GM13977 (cell line): Measurements from ENCODE around the gene CADM2.

ENCODE experiments used
- DNase-seq: peaks from one replicate; pipeline ENCODE4 v3.0.0; 2012; ENCODE audit warnings: low spot score
- in situ Hi-C: fragments of 300-500 bp; cut with MboI; formaldehyde crosslinking; loops from one replicate; pipeline ENCODE4 v1.12.0; 2022; ENCODE audit warnings: low sequenced_read_pairs, low pct_unique_long_range_greater_than_20kb, mixed read lengths, inconsistent platforms; ENCODE audit not compliant: unreplicated experiment
- TF ChIP-seq, protein P1 (sequence below): IDR thresholded peaks from 2 replicates; pipeline ENCODE4 v1.5.1; 2012; ENCODE audit warnings: mild to moderate bottlenecking, control low read depth; ENCODE audit not compliant: insufficient read depth; ENCODE audit errors: extremely low read depth, missing control alignments

CADM2 gene

DNA sequence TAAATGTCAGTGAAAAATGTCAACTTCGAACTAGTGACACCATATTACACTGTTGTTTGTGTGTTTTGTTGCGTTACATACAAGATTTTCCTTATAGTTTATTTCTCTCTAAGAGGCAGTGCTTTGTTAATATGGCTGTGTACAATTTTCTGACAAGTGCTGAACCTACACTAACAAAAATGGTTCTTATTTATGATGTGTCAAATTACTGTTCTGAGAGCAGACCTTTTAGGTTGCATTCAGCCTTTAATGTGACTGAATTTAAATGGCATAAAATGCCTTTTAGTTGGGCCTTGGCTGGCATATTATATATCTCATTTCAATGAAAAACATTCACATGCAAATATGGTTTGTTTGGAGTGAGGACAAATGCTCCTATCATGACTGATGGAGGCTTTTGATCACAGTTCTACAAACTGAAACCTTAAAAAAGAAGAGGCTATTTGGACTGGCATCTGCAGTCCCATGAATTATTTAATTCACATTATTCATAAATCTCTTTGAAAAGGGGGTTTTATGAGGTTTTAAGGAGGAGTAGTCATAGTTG is 750.6 kb downstream of the CADM2 start:
- TF ChIP-seq, protein P1, sequence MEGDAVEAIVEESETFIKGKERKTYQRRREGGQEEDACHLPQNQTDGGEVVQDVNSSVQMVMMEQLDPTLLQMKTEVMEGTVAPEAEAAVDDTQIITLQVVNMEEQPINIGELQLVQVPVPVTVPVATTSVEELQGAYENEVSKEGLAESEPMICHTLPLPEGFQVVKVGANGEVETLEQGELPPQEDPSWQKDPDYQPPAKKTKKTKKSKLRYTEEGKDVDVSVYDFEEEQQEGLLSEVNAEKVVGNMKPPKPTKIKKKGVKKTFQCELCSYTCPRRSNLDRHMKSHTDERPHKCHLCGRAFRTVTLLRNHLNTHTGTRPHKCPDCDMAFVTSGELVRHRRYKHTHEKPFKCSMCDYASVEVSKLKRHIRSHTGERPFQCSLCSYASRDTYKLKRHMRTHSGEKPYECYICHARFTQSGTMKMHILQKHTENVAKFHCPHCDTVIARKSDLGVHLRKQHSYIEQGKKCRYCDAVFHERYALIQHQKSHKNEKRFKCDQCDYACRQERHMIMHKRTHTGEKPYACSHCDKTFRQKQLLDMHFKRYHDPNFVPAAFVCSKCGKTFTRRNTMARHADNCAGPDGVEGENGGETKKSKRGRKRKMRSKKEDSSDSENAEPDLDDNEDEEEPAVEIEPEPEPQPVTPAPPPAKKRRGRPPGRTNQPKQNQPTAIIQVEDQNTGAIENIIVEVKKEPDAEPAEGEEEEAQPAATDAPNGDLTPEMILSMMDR: no peak
- DNase-seq: no peak
- in situ Hi-C loops: no loop called here

DNA sequence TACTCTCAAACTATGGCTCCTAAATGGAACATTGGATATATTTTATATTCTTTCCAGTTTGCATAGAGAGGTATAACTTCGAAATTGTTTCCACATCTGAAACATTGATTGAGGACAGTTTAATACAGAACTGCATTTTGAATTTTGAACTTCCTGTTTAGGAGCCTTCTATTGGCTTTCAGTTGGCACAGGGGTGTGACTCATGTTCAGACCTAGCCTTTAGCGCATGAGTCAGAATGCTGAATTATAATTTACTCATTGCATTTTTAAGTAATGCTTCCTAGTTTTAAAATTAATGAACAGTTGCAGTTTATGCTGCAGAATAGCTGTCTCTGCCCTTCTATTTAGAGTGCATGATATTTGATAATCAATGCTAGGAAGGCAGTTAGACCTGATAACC is 751.7 kb downstream of the CADM2 start:
- DNase-seq: no peak
- in situ Hi-C loops: no loop called here
- TF ChIP-seq, protein P1: no peak

DNA sequence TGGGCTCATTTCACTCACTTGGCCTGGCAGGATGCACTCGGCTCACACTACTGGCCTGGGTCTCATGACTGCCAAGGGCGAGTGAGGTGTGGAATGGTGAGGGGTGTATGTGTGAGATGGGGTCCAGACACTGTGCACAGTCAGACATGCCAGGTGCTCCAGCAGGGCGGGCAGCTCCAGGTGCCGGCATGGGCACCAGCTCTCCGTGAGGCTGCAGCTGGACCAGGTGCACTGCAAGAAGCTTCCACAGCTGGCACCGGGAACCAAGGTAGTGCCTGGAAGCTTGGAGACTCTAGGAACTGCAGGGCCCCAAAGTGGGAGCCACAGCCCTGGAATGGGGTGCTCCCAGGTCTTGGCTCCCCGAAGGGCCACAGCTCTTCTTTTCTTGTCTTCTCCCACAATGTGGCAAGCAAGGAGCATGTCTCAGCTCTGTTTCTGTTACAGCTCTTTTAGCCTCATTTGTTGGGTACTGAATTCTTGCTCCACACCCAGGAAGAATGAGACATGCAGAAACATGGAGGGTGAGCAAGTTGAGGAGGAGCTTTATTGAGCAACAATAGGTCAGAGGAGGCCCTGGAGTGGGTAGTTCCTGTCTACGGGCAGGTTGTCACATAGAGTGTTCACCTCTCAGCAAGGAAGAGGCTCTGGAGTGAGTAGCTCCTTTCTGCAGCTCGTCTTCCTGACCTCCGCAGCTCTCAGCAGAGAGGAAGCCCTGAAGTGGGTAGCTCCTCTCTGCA is 762.8 kb downstream of the CADM2 start:
- in situ Hi-C loops: no loop called here
- DNase-seq: no peak
- TF ChIP-seq, protein P1: no peak

DNA sequence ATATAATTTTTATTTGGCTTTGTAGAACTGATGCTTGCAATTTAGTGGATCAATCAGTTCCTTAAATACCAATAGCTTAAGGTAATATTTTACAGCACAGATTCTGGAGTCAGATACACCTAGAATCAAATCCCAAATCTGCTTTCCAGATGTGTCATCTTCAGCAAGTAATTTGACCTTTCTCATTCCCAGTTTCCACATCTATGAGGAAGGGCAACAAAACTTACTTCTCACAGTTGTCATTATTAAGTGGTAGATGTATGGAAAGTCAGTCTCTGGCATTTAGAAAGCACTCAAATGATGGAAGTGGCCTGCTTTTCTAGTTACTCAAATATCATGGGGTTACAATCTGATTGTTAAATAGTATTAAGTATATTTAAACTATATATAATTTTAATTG is 767.0 kb downstream of the CADM2 start:
- DNase-seq: no peak
- in situ Hi-C loops: no loop called here
- TF ChIP-seq, protein P1: no peak

DNA sequence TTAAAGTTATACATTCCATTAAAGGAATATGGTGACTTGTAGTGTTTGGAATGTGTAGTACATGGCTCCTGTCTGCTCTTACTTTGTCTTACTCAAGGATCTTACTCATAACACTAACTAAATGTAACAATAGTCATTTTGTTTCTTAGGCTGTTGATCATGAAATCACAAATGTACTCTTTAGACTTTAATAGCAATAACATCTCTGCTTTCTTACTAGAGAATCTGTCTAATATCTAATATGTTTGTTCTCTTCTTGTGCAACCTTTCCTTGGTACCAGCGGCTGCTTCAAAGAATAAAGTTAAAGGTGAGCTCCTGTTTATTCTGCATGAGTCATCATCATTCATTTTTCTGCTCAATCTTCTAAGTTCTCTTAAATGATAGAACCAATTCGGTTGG is 767.5 kb downstream of the CADM2 start:
- in situ Hi-C loops: no loop called here
- TF ChIP-seq, protein P1: no peak
- no peak for DNase-seq

DNA sequence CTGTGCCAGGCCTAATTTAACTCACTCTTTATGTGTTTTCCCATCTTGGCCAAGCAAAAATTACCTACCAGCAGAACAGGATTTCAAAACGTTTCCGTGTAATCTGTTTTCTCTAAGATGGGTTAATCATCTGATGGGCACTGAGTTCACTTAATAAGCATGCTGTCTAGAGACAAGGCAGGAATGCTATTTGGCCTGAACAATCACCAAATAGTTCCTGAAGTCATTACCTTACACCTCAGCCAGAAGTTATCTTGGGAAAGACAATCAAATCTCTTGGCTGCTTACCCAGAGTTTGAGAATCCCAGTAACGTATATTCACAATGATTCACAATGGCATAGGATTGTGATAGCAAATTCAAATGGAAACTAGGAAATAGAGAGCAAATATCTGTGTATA is 779.1 kb downstream of the CADM2 start:
- DNase-seq: no peak
- in situ Hi-C loops: no loop called here
- TF ChIP-seq, protein P1: no peak
